ENCODE measurements around the gene LMX1B. TPM values are rescaled to one million over a fixed set of nuclear protein-coding genes. Genes with fewer than 3 reads are reported as not detected.

Gene LMX1B
- polyA plus RNA-seq, 1 of the 3 experiments (the other 2 are of a cell fraction), result not detected

GRCh38 chr9:126565336-126566128 is 48.2 kb upstream of the LMX1B start:
- Histone ChIP-seq H3K4me1 (ENCODE audit: control insufficient read depth in 1 of 2, insufficient read depth in 2 of 2, low read depth in 1 of 2, low read length in 1 of 2) (peaks cover 0 to 21% of the 10 kb centered on the region in 2 experiments; a peak in 1 of 4 replicates), H3F3A (replicated peaks; ENCODE audit: insufficient read depth) (no peaks in the 10 kb centered on the region)

GRCh38 chr9:126569036-126569435 is 44.7 kb upstream of the LMX1B start:
- Histone ChIP-seq H3K4me2 (no peak overlapping the region), H3K9me3 (no peaks in the 10 kb centered on the region), H3K4me1 (ENCODE audit: control insufficient read depth in 1 of 2, insufficient read depth in 2 of 2, low read depth in 1 of 2, low read length in 1 of 2) (peaks cover 0 to 13% of the 10 kb centered on the region in 2 experiments; a peak in 1 of 4 replicates), H3K9me2 (no peaks in the 10 kb centered on the region), H4K20me1 (ENCODE audit: insufficient read depth) (no peaks in the 10 kb centered on the region), H3K27me3 (ENCODE audit: insufficient read depth) (no peaks in the 10 kb centered on the region; the same call in 1 of the 2 replicates), H3K36me3 (replicated peaks in 1 of 2; ENCODE audit: control insufficient read depth in 1 of 2, insufficient read depth in 2 of 2, low read length in 1 of 2) (no peaks in the 10 kb centered on the region), H3K27ac (ENCODE audit: low read depth in 2 of 2, low read length in 1 of 2) (no peak overlapping the region), H3K4me3 (ENCODE audit: low read depth in 2 of 2, low read length in 1 of 2) (no peak overlapping the region), H2AFZ (ENCODE audit: low read depth) (no peak overlapping the region), H3F3A (replicated peaks; ENCODE audit: insufficient read depth) (no peaks in the 10 kb centered on the region), H3K9ac (no peak overlapping the region), H3K79me2 (ENCODE audit: insufficient read depth) (no peaks in the 10 kb centered on the region)
- 53% methylated on average over 1 of the region's 1 CpG for WGBS (ENCODE audit: low lambda C conversion rate)
- DNase-seq, result no peak
- POLR2A ChIA-PET, result no interaction called here
- CTCF ChIA-PET, result interaction anchor here (1.3 to 3.4 kb wide), 3 partner anchors 11 to 212 kb away, joined by 5 to 15 read pairs (median 8); no protein-coding TSS in a partner anchor
- TF ChIP-seq NRF1 (IDR thresholded peaks at IDR 0.05; ENCODE audit: low read depth, low read length) (no peak), YY1 (IDR thresholded peaks at IDR 0.05; ENCODE audit: low read depth) (no peak), ZBTB33 (IDR thresholded peaks at IDR 0.05; ENCODE audit: borderline replicate concordance, low read depth) (no peak), EZH2phosphoT487 (IDR thresholded peaks at IDR 0.05; ENCODE audit: borderline replicate concordance, low read depth) (no peak), MEF2A (IDR thresholded peaks at IDR 0.05; ENCODE audit: borderline replicate concordance, low read depth) (no peak), SMC3 (IDR thresholded peaks at IDR 0.05; ENCODE audit: low read depth, low read length) (no peak), MXI1 (IDR thresholded peaks at IDR 0.05; ENCODE audit: low read depth, low read length) (no peak), CTCF (IDR thresholded peaks at IDR 0.05) (no peak), PBX3 (IDR thresholded peaks at IDR 0.05) (no peak), POLR2AphosphoS5 (IDR thresholded peaks at IDR 0.05; ENCODE audit: low read depth, low read length) (no peak), CHD2 (IDR thresholded peaks at IDR 0.05; ENCODE audit: low read length, partially characterized antibody) (no peak)
- TF ChIP-seq, protein P1, sequence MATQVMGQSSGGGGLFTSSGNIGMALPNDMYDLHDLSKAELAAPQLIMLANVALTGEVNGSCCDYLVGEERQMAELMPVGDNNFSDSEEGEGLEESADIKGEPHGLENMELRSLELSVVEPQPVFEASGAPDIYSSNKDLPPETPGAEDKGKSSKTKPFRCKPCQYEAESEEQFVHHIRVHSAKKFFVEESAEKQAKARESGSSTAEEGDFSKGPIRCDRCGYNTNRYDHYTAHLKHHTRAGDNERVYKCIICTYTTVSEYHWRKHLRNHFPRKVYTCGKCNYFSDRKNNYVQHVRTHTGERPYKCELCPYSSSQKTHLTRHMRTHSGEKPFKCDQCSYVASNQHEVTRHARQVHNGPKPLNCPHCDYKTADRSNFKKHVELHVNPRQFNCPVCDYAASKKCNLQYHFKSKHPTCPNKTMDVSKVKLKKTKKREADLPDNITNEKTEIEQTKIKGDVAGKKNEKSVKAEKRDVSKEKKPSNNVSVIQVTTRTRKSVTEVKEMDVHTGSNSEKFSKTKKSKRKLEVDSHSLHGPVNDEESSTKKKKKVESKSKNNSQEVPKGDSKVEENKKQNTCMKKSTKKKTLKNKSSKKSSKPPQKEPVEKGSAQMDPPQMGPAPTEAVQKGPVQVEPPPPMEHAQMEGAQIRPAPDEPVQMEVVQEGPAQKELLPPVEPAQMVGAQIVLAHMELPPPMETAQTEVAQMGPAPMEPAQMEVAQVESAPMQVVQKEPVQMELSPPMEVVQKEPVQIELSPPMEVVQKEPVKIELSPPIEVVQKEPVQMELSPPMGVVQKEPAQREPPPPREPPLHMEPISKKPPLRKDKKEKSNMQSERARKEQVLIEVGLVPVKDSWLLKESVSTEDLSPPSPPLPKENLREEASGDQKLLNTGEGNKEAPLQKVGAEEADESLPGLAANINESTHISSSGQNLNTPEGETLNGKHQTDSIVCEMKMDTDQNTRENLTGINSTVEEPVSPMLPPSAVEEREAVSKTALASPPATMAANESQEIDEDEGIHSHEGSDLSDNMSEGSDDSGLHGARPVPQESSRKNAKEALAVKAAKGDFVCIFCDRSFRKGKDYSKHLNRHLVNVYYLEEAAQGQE (IDR thresholded peaks at IDR 0.05; ENCODE audit: low read depth, low read length), result no peak

More at GRCh38 chr9:126565336-126566128, 48.2 kb upstream of the LMX1B start:
- 56% methylated on average over 11 of the region's 11 CpGs for WGBS (ENCODE audit: low lambda C conversion rate)
- Histone ChIP-seq H3K9ac (no peak overlapping the region), H3K79me2 (ENCODE audit: insufficient read depth) (no peaks in the 10 kb centered on the region), H4K20me1 (ENCODE audit: insufficient read depth) (no peaks in the 10 kb centered on the region), H3K9me2 (no peaks in the 10 kb centered on the region), H3K4me3 (ENCODE audit: low read depth in 2 of 2, low read length in 1 of 2) (no peak overlapping the region), H3K9me3 (no peaks in the 10 kb centered on the region), H2AFZ (ENCODE audit: low read depth) (no peak overlapping the region), H3K4me2 (no peak overlapping the region), H3K27ac (ENCODE audit: low read depth in 2 of 2, low read length in 1 of 2) (no peak overlapping the region), H3K36me3 (replicated peaks in 1 of 2; ENCODE audit: control insufficient read depth in 1 of 2, insufficient read depth in 2 of 2, low read length in 1 of 2) (no peaks in the 10 kb centered on the region), H3K27me3 (ENCODE audit: insufficient read depth) (peaks cover 24% of the 10 kb centered on the region)
- ChIA-PET POLR2A (no interaction called here), CTCF (interaction anchor here (0.7 to 21.5 kb wide), 12 partner anchors 9 to 216 kb away, joined by 3 to 739 read pairs (median 4); no protein-coding TSS in a partner anchor)
- DNase-seq, result no peak
- TF ChIP-seq PBX3 (IDR thresholded peaks at IDR 0.05), result no peak
- no peak for TF ChIP-seq RXRA (IDR thresholded peaks at IDR 0.05; ENCODE audit: borderline replicate concordance, low read depth)

All from SK-N-SH (cell line).